Testis (tissue), 2 donors: ENCODE measurements around the gene ID3.

ENCODE experiments used
- CTCF ChIP-seq, 3 experiments: fragments of 450-650 bp in 2 of 3; fragments of 200-600 bp in 1 of 3; sonication (generic) in 1 of 3; IDR thresholded peaks; one replicate each; pipeline ENCODE4 v1.5.1; 2016 to 2019; ENCODE audit warnings: antibody characterized with exemption in 3 of 3, mild to moderate bottlenecking in 2 of 3, moderate library complexity in 1 of 3
- POLR2A ChIP-seq: fragments of 450-650 bp; IDR thresholded peaks from one replicate; pipeline ENCODE4 v1.6.1; 2017; ENCODE audit warnings: antibody characterized with exemption, mild to moderate bottlenecking, moderate library complexity

GRCh38 chr1:23509896-23510295 is 49.4 kb downstream of the ID3 start:
- TF ChIP-seq CTCF (IDR thresholded peaks at IDR 0.05) = no peak
- no peak for TF ChIP-seq POLR2A
